Measurements from ENCODE around the gene PIGV.
A peak's percentile ranks its signal among the peaks of the same experiment; 100 is the strongest.
"Not testable (repeated sequence)": the region's sequence is repeated elsewhere in the genome, so short reads cannot be mapped to it uniquely, and the experiment has no call there.

The PIGV gene

DNA sequence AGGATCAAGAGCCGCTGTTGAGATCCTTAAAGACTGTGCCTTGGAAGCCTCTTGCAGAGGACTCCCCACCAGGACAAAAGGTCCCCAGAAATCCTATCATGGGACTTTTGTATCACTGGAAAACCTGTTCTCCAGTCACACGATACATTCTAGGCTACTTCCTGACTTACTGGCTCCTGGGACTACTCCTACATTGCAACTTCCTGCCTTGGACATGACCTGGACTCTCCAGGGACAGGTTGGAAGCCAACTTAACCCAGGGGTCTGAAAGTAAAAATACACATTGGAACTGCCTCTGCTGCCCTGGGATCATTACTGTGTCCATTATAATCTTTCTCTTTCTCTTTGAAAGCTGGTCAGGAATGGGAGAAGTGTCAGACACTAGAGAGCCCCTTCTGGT lies 9.9 kb downstream of the PIGV start:
- Mint-ChIP-seq H3K9me3 (no peaks in the 10 kb centered on the region), H3K4me1 (ENCODE audit: low read depth) (peaks cover 57% of the 10 kb centered on the region), H3K27ac (peak overlapping the region; percentile 33)

DNA sequence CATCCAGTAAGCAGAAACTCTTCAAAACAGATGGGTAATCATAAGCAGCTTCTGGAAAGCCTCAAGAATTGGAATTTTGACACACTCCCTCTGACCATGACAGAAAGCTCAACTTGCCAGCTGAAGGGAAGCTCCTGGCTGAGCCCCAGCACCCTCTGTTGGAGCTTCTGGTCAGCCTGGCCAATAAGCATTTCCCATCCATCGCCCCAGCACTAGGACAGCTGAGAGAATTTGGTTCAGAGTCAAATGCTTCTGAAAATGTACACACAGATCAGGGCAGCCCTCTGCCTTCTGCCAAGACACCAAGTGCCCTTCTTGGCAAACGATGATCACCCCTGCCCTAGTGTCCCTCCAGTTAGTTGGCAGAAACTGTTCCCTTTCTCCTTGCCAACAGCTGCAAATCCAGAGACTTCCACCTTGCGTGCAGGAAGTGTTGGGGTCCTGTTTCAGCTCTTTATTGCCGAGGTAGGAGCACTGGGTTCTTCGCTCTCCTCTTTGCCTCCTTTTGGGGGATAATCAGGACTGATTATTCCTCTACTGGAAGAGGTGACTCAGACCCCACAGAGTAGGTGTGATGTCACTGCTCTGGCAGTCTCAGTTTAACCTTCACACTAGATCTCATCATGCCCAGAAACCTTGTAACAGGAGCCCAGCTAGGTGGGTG lies 11.9 kb downstream of the PIGV start:
- Mint-ChIP-seq H3K27ac (peak overlapping the region; percentile 95), H3K27me3 (no peaks in the 10 kb centered on the region), H3K4me3 (peak overlapping the region; percentile 74), H3K4me1 (ENCODE audit: low read depth) (peaks cover 49% of the 10 kb centered on the region), H3K36me3 (ENCODE audit: low read depth) (peaks cover 41% of the 10 kb centered on the region), H3K9me3 (no peaks in the 10 kb centered on the region)

More for the DNA sequence above, 9.9 kb downstream of the PIGV start:
- no peaks in the 10 kb centered on the region for H3K27me3 Mint-ChIP-seq
- H3K36me3 Mint-ChIP-seq (ENCODE audit: low read depth) = peaks cover 57% of the 10 kb centered on the region
- H3K4me3 Mint-ChIP-seq = no peak overlapping the region

DNA sequence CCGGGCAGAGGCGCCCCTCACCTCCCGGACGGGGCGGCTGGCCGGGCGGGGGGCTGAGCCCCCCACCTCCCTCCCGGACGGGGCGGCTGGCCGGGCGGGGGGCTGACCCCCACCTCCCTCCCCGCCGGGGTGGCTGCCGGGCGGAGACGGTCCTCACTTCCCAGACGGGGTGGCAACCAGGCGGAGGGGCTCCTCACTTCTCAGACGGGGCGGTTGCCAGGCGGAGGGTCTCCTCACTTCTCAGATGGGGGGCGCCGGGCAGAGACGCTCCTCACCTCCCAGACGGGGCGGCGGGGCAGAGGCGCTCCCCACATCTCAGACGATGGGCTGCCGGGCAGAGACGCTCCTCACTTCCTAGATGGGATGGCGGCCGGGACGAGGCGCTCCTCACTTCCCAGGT lies 16.2 kb downstream of the PIGV start:
- not testable (repeated sequence) for H3K27me3 Mint-ChIP-seq, H3K9me3 Mint-ChIP-seq, H3K27ac Mint-ChIP-seq, H3K4me3 Mint-ChIP-seq
- H3K36me3 Mint-ChIP-seq (ENCODE audit: low read depth) = peaks cover 13% of the 10 kb centered on the region
- H3K4me1 Mint-ChIP-seq (ENCODE audit: low read depth) = peaks cover 42% of the 10 kb centered on the region

DNA sequence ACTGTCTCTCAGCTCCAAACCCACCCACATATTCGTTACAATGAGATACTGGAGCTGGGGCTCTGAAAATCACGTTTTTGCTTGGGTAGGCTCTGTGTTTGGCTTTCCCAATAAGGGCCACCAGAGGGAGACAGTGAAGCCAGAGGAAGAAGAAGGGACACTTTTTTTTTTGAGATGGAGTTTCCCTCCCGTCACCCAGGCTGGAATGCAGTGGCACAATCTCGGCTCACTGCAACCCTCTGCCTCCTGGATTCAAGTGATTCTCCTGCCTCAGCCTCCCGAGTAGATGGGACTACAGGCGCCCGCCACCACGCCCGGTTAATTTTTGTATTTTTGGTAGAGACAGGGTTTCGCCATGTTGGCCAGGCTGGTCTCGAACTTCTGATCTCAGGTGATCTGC lies 22.4 kb downstream of the PIGV start:
- peaks cover 24% of the 10 kb centered on the region for H3K4me1 Mint-ChIP-seq (ENCODE audit: low read depth)
- not testable (repeated sequence) for H3K27me3 Mint-ChIP-seq; H3K27ac Mint-ChIP-seq; H3K4me3 Mint-ChIP-seq; H3K36me3 Mint-ChIP-seq (ENCODE audit: low read depth); H3K9me3 Mint-ChIP-seq

DNA sequence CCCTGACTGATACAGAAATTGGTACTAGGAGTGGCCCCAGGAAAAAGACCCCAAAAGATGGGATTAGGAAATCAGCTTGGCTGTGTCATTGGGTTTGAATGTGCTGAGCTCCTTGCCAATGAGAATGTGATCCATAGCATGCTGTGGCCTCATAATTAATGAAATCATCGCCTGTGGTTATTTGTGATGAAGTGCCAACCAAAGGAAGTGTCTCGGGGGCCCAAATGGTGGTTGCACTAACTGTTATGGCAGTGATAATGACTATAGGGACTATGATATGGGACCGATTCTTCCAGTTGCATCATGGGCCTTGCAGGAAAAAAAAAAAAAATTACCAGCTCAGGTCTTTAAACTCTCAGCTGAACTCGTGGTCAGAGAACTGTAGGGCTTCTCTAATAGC lies 23.3 kb downstream of the PIGV start:
- Mint-ChIP-seq H3K4me3 (no peak overlapping the region), H3K27ac (peak overlapping the region; percentile 67), H3K36me3 (ENCODE audit: low read depth) (no peaks in the 10 kb centered on the region), H3K9me3 (no peaks in the 10 kb centered on the region), H3K4me1 (ENCODE audit: low read depth) (peaks cover 19% of the 10 kb centered on the region), H3K27me3 (no peaks in the 10 kb centered on the region)

DNA sequence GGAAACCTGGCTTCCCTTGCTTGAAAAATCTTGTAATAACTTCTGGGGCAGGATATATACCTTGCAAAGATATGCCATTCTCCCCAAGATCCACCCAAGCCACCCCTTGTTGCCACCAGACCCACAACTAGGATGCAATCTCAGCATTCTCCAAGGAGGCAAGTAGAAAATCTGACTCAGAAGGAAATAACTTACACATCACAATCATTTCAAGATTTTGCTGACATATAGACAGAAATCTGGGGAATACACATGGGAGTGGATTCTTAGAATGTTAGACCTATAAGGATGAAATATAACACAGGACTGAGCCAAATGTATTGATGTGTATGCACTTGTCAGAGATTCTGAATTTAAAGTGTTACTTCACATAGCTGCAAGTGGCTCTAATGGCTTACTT lies 24.0 kb downstream of the PIGV start:
- peaks cover 19% of the 10 kb centered on the region for H3K4me1 Mint-ChIP-seq (ENCODE audit: low read depth)
- H3K36me3 Mint-ChIP-seq (ENCODE audit: low read depth) = no peaks in the 10 kb centered on the region
- peak overlapping the region; percentile 28 for H3K27ac Mint-ChIP-seq
- H3K4me3 Mint-ChIP-seq = no peak overlapping the region
- no peaks in the 10 kb centered on the region for H3K9me3 Mint-ChIP-seq
- H3K27me3 Mint-ChIP-seq = no peaks in the 10 kb centered on the region

DNA sequence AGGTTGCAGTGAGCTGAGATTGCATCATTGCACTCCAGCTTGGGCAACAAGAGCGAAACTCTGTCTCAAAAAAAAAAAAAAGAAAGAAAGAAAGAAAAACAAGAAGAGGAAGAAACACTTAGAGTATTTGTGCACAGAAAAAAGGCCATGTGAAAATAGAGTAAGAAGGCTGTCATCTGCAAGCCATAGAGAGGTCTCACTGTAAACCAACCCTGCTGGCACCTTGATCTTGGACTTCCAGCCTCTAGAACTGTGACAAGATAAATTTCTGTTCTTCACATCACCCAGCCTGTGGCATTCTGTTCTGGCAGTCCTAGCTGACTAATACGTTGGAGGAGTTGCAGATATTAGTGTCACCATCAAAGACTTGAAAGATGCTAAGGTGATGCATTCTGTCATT lies 26.6 kb downstream of the PIGV start:
- H3K36me3 Mint-ChIP-seq (ENCODE audit: low read depth) = no peaks in the 10 kb centered on the region
- H3K4me3 Mint-ChIP-seq = no peak overlapping the region
- no peak overlapping the region for H3K27ac Mint-ChIP-seq
- H3K4me1 Mint-ChIP-seq (ENCODE audit: low read depth) = peaks cover 19% of the 10 kb centered on the region
- H3K27me3 Mint-ChIP-seq = no peaks in the 10 kb centered on the region
- H3K9me3 Mint-ChIP-seq = no peaks in the 10 kb centered on the region

DNA sequence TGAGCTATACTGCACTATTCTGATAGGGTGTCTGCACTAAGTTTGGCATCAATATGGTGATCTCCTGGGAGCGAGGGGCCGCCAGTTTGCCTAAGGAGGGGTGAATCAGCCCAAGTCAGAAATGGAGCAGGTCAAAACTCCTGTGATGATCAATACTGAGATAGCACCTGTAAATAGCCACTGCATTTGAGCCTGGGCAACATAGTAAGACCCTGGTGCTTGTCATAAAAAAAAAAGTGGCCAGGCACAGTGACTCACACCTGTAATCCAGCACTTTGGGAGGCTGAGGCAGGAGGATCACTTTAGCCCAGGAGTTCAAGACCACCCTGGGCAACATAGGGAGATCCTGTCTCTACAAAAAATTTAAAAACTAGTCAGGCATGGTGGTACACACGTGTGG lies 27.1 kb downstream of the PIGV start:
- H3K36me3 Mint-ChIP-seq (ENCODE audit: low read depth) = no peaks in the 10 kb centered on the region
- H3K4me3 Mint-ChIP-seq = no peak overlapping the region
- H3K27ac Mint-ChIP-seq = no peak overlapping the region
- H3K4me1 Mint-ChIP-seq (ENCODE audit: low read depth) = peaks cover 19% of the 10 kb centered on the region
- H3K9me3 Mint-ChIP-seq = no peaks in the 10 kb centered on the region
- no peaks in the 10 kb centered on the region for H3K27me3 Mint-ChIP-seq

DNA sequence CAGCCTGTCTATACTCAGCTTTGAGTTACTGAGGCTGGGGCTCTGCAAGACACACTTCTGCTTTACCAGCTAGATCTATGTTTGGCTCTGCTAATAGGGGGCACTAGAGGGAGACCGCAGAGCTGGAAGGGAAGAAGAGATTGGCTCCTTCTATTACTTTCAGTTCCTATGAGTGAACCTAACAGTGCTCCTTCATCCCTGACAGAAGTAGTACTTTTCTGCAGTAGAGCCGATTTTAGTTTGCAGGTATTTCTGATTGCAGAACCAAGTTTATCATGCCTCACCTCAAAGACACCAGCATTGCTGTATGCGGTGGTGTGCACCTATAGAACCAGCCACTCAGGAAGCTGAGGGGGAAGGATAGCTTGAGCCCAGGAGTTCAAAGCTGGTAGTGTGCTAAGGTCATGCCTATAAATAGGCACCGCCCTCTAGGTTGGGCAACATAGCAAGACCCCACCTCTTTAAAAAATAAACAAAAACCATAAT lies 33.1 kb downstream of the PIGV start:
- no peaks in the 10 kb centered on the region for H3K9me3 Mint-ChIP-seq
- no peaks in the 10 kb centered on the region for H3K36me3 Mint-ChIP-seq (ENCODE audit: low read depth)
- peak overlapping the region; percentile 26 for H3K27ac Mint-ChIP-seq
- H3K4me3 Mint-ChIP-seq = no peak overlapping the region
- H3K4me1 Mint-ChIP-seq (ENCODE audit: low read depth) = peaks cover 29% of the 10 kb centered on the region
- H3K27me3 Mint-ChIP-seq = no peaks in the 10 kb centered on the region

DNA sequence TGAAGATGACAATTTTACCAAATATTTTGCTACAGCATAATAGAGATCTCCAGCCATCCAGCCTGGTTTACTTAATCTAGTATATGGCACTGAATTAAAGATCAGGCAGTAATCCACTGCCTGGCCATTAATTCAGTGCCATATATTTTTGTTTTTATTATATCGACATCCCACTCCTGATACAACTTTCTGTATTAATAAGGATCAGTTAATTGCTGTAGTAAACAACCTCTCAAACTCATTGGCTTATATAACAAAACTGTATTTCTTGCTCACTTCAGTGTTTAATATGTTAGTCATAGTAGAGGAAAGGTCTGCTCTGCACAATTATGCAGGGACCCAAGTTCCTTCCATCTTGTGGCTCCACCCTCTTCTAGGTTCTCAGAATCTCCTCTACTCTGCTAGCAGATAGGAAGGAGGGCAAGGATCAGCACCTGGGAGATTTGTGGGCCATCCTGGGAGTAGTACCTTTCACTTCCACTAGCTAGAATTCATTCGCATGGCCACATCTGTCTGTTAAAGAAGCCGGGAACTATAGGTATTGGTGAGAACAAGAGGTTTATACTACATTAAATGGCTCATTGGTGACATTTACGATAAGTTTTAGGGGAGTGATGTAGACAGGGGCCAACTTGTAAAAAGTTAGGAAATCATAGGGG lies 35.1 kb downstream of the PIGV start:
- no peak overlapping the region for H3K27ac Mint-ChIP-seq
- H3K4me1 Mint-ChIP-seq (ENCODE audit: low read depth) = peaks cover 40% of the 10 kb centered on the region
- peaks cover 6% of the 10 kb centered on the region for H3K36me3 Mint-ChIP-seq (ENCODE audit: low read depth)
- H3K4me3 Mint-ChIP-seq = no peak overlapping the region
- H3K9me3 Mint-ChIP-seq = no peaks in the 10 kb centered on the region
- no peaks in the 10 kb centered on the region for H3K27me3 Mint-ChIP-seq

DNA sequence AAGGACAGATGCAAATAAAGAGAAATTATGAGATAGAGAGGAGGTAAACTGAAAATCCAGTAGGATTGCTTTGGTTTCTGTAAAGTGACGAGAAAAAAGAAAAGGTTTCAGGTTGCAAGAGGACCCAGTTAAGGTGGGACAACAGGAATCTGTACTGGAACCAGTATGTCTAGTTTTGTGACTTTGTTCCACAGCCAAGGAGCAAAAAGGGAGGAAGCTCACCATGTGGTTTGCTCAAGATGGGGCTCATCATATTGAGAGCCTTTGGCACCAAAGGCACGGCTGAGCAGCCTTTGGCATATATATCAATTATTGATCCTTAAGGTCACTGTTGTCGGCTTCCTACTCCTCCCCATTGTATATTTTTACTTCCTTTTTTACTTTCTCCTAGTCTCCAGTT lies 37.0 kb downstream of the PIGV start:
- no peak overlapping the region for H3K4me3 Mint-ChIP-seq
- no peak overlapping the region for H3K27ac Mint-ChIP-seq
- no peaks in the 10 kb centered on the region for H3K9me3 Mint-ChIP-seq
- no peaks in the 10 kb centered on the region for H3K27me3 Mint-ChIP-seq
- peaks cover 59% of the 10 kb centered on the region for H3K4me1 Mint-ChIP-seq (ENCODE audit: low read depth)
- peaks cover 19% of the 10 kb centered on the region for H3K36me3 Mint-ChIP-seq (ENCODE audit: low read depth)

DNA sequence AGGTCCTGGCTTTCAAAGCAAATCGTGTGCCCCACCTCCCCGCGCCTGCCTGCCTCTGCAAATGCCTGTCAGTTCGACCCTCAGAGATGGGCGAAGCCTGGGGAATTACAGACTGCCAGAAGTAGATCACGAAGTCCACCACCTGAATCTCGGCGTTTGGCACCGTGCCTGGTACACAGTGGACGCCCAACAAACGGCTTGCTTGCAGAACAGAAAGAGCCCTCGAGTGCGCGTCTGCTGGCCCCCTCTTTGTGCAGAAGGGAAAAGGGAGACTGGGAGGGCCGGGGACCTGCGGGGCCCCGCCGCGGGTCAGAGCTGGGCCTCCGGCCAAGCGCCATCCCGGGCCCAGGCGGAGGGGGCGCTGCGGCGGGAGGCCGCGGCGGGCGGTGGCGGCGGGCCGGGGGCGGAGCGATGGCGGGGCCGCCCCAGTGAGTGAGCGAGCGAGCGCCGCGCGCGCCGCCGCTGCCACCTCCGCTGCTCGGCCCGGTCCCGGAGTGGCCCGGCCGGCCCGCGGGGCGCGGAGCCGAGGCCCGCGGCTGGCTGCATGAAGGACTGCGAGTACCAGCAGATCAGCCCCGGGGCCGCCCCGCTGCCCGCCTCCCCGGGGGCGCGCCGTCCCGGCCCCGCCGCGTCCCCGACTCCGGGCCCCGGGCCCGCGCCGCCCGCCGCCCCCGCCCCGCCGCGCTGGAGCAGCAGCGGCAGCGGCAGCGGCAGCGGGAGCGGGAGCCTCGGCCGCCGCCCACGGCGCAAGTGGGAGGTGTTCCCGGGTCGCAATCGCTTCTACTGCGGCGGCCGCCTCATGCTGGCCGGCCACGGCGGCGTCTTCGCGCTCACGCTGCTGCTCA lies 38.7 kb downstream of the PIGV start, which contains the start of gene ZDHHC18:
Gene ZDHHC18, plus strand, starts transcription at position 428 of the 845 bp plus-strand sequence. Its CDS starts 117 bp downstream, at position 545.
- H3K27ac Mint-ChIP-seq = peak within 1 kb of the TSS; percentile 98
- peaks cover 30% of the 10 kb centered on the region for H3K36me3 Mint-ChIP-seq (ENCODE audit: low read depth)
- H3K4me1 Mint-ChIP-seq (ENCODE audit: low read depth) = peaks cover 60% of the 10 kb centered on the region
- peak within 1 kb of the TSS; percentile 94 for H3K4me3 Mint-ChIP-seq
- H3K9me3 Mint-ChIP-seq = no peaks in the 10 kb centered on the region
- H3K27me3 Mint-ChIP-seq = no peaks in the 10 kb centered on the region

DNA sequence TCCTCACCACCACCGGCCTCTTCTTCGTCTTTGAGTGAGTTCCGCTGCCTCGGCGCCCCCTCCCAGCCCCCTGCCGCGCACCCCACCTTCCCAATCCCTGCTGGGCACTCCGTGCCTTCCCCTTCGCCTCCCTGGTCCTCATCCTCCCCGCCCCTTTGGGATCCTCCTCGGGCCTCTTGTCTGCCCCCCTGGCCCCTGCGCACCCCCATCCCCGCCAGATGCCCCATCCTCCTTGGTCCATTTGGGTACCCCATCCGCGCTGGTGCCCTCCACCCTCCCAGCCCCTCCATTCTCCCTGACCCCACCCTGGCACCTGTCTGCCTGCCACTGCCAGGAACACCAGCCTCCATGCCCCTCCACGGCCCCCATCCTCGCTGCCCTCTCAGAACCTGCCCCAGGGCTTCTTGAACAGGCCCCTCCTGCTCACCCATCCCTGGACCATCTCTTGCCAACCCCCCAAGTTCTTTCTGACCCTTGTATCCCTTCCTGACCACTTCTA lies 39.4 kb downstream of the PIGV start:
- Mint-ChIP-seq H3K4me3 (peak overlapping the region; percentile 94), H3K36me3 (ENCODE audit: low read depth) (peaks cover 30% of the 10 kb centered on the region), H3K27ac (peak overlapping the region; percentile 98), H3K9me3 (no peaks in the 10 kb centered on the region), H3K4me1 (ENCODE audit: low read depth) (peaks cover 67% of the 10 kb centered on the region), H3K27me3 (no peaks in the 10 kb centered on the region)

DNA sequence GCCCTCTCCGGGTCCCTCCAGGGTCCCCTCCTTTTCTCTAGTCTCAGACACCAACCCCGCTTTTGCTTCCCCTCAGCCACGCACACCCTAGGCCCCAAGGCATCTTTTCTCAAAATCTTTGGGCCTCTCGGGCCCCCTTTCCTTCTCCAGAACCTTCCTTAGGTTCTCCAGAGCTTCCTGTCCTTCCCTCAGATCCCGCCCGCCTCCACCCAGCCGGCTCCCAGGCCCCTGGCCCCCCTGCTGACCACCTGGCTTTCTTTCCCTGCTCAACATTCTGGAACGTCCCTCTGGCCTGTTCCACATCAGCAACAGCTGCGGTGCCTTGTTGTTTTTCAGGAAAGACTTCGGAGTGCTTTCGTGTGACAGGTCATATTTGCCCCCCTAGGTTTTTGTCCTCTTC lies 39.9 kb downstream of the PIGV start:
- no peaks in the 10 kb centered on the region for H3K9me3 Mint-ChIP-seq
- H3K4me3 Mint-ChIP-seq = peak overlapping the region; percentile 94
- peaks cover 72% of the 10 kb centered on the region for H3K4me1 Mint-ChIP-seq (ENCODE audit: low read depth)
- H3K36me3 Mint-ChIP-seq (ENCODE audit: low read depth) = peaks cover 35% of the 10 kb centered on the region
- H3K27me3 Mint-ChIP-seq = no peaks in the 10 kb centered on the region
- H3K27ac Mint-ChIP-seq = peak overlapping the region; percentile 98

Measured in stimulated activated naive CD8-positive, alpha-beta T cell treated with anti-CD3 and anti-CD28 coated beads, Interleukin-15, Interleukin-2, amounts not matched to agents 100 ng/mL and 50 ng/mL, for 24 hours (primary cell).